Gastrocnemius medialis (tissue), 4 donors: Measurements from ENCODE around the gene PTGES3L. TPM values are rescaled to one million over a fixed set of nuclear protein-coding genes. Genes with fewer than 3 reads are reported as not detected.

Source experiments
- ATAC-seq, 2 donors: fragments of 150-250 bp; one replicate each; pipeline ENCODE4 v1.9.1; 2016
- DNase-seq, 2 donors: peaks; one replicate each; pipeline ENCODE4 v3.0.0-alpha.2; 2019
- H3K27ac ChIP-seq, 4 donors: fragments of 200-600 bp; sonication (generic); 1 replicate in 1 of 4; 2 replicates in 3 of 4; pipeline ENCODE4 v1.5.1; 2016 to 2018; ENCODE audit warnings: mild to moderate bottlenecking in 2 of 4, moderate library complexity in 1 of 4
- H3K27me3 ChIP-seq, 3 donors: fragments of 200-600 bp; sonication (generic) in 2 of 3; 1 replicate in 1 of 3; 2 replicates in 2 of 3; pipeline versions ENCODE4 v1.5.1 to v1.6.0; 2016 to 2019; ENCODE audit warnings: mild to moderate bottlenecking in 1 of 3, moderate library complexity in 1 of 3
- H3K36me3 ChIP-seq, 2 donors: fragments of 200-600 bp; sonication (generic) in 1 of 2; one replicate each; pipeline ENCODE4 v1.5.1; 2017 to 2018
- H3K4me1 ChIP-seq, 2 donors: fragments of 200-600 bp; sonication (generic) in 1 of 2; one replicate each; pipeline ENCODE4 v1.5.1; 2016 to 2017; ENCODE audit warnings: mild to moderate bottlenecking in 2 of 2
- H3K4me3 ChIP-seq, 4 donors: fragments of 200-600 bp; sonication (generic) in 3 of 4; 1 replicate in 1 of 4; 2 replicates in 3 of 4; pipeline ENCODE4 v1.5.1; 2016 to 2019; ENCODE audit warnings: mild to moderate bottlenecking in 2 of 4
- H3K9me3 ChIP-seq, 3 donors: fragments of 200-600 bp; sonication (generic) in 2 of 3; 1 replicate in 1 of 3; 2 replicates in 2 of 3; pipeline ENCODE4 v1.5.1; 2016 to 2019
- CTCF ChIP-seq, 5 experiments: fragments of 450-650 bp in 3 of 5; fragments of 200-600 bp in 2 of 5; sonication (generic) in 2 of 5; IDR thresholded peaks in 4 of 5; conservative IDR thresholded peaks in 1 of 5; 1 replicate in 4 of 5; 2 replicates in 1 of 5; pipeline ENCODE4 v1.5.1; 2016 to 2019; ENCODE audit warnings: antibody characterized with exemption in 5 of 5, mild to moderate bottlenecking in 3 of 5, moderate library complexity in 3 of 5
- POLR2A ChIP-seq, 2 donors: fragments of 450-650 bp; IDR thresholded peaks; one replicate each; pipeline ENCODE4 v1.6.1; 2017; ENCODE audit warnings: antibody characterized with exemption in 2 of 2, mild to moderate bottlenecking in 2 of 2, moderate library complexity in 2 of 2
- in situ Hi-C, 4 donors: fragments of 200-750 bp; cut with MboI; loops; one replicate each; pipeline versions ENCODE4 v1.15.0 to v1.8.0; 2017; ENCODE audit warnings: low sequenced_read_pairs in 4 of 4
- intact Hi-C: fragments of 100-400 bp; cut with DNase I; formaldehyde crosslinking; loops from one replicate; pipeline ENCODE4 v1.15.1; 2023; ENCODE audit warnings: low total_unique reads
- total RNA-seq, 4 donors: library from RNA; depleted of rRNA; stranded (reverse); fragments of >200 nt; gene quantifications; one replicate each; pipeline versions ENCODE4 v1.1.0 to v1.2.3, GENCODE V29; 2016

Gene PTGES3L
- total RNA-seq, 4 donors from 2014 or later, result 29.1 to 68.3 (median 31.0) TPM

DNA sequence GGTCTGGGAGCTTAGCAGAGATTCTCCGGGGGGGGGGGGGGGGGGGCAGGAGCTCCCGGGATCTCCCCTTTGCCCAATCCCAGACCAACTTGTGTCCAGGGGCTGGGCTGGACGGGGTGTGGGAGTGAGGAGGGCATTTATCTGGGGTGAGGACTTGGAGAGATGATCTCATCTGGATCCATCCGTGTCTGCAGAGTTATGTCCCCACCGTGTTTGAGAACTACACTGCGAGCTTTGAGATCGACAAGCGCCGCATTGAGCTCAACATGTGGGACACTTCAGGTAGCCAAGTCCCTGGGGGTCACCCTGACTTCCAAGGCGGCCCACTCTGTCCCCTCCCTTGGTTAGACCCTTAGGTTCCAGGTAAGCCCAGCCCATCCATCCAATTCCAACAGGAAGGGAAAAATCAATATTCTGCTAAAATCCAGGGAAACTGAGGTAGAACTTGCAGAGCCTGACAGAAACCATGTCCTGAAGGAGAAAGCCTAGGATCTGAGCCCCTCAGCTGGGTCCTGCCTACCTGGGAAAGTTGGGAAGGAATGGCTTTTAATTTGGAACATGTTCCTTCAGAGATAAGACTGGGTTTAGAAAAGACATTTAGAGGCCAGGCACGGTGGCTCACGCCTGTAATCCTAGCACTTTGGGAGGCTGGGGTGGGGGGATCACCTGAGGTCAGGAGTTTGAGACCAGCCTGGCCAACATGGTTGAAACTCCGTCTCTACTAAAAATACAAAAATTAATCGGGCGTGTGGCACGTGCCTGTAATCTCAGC, 46.1 kb upstream of the PTGES3L start:
- no peaks in the 10 kb centered on the region for H3K27me3 ChIP-seq
- ATAC-seq, result no peak
- DNase-seq, result no peak
- no peak overlapping the region for H3K4me3 ChIP-seq
- H3K9me3 ChIP-seq, result no peaks in the 10 kb centered on the region
- TF ChIP-seq POLR2A (IDR thresholded peaks at IDR 0.05), result no peak
- no peak for TF ChIP-seq CTCF (IDR thresholded peaks at IDR 0.05 in 4 of 5, conservative IDR thresholded peaks at IDR 0.05 in 1 of 5)
- intact Hi-C loops (loop anchor here (2.0 kb wide), 1 partner anchor 145 kb away; the partner anchor contains the start of gene NBR1), in situ Hi-C loops (no loop called here)
- H3K36me3 ChIP-seq, result no peaks in the 10 kb centered on the region
- H3K4me1 ChIP-seq, result peaks cover 14 to 17% of the 10 kb centered on the region in 2 donors
- H3K27ac ChIP-seq, result no peak overlapping the region

- in situ Hi-C loops, result no loop called here
- ATAC-seq, result no peak
- peaks cover 15 to 17% of the 10 kb centered on the region in 2 donors for H3K4me1 ChIP-seq
Measured at GRCh38 chr17:43025290-43025657, 45.4 kb upstream of the PTGES3L start.

DNA sequence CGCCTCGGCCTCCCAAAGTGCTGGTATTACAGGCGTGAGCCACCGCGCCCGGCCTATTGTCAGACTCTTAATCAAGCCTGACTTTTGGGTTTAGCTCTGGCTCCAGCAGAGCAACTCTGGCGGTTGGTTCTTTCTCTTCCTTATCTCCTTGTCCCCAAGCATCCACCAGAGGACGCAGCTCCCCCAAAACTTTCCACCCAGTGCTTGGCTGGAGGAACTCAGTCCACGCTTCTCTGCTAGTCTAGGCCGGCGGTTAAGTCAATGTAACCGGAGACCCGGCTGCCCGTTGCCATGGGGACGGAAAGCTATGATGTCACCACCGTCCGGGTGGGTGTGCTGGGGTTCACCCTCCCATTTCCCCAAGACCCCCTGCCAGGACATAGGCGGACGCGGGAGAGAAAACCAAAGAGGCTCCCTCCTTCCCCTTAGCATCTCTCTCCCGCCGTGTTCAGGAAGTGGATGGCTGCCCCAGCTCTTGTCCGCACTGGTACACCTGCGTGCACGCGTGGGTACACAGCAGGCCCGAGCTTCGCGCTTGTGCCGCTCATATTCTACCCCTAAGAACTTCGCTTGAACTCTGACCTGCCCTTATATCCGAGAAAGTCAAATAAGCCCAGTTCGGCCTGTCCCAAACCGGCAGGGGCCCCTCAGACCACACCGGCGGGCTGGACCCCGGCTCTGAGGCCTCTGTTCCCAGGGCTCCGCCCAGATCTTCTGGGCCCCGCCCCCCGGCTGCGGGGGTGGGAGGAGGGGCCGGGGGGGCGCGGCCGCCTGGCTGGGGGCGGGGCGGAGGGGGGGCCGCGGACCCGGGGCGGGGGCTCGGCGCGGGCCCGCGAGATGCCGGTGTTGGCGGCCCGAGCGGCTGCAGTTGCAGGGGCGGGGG, 44.8 kb upstream of the PTGES3L start, which contains the start of gene RND2:
TSS of gene RND2 (plus strand) at position 825 of the 883 bp plus-strand sequence. CDS start 117 bp downstream, outside the sequence.
- intact Hi-C loops, result loop anchor here (2.0 kb wide), 1 partner anchor 146 kb away; the partner anchor contains the start of gene NBR1
- no peaks in the 10 kb centered on the region for H3K9me3 ChIP-seq
- peak; percentile 27 to 36 for TF ChIP-seq POLR2A (IDR thresholded peaks at IDR 0.05)
- peak; percentile 54 to 70 (median 65) for TF ChIP-seq CTCF (IDR thresholded peaks at IDR 0.05 in 4 of 5, conservative IDR thresholded peaks at IDR 0.05 in 1 of 5)
- no peaks in the 10 kb centered on the region for H3K27me3 ChIP-seq
- peak within 1 kb of the TSS; percentile 44 to 64 (median 60) for H3K27ac ChIP-seq
- H3K4me1 ChIP-seq, result peaks cover 14 to 17% of the 10 kb centered on the region in 2 donors
- no peaks in the 10 kb centered on the region for H3K36me3 ChIP-seq
- peak; percentile 65 to 67 for ATAC-seq
- in situ Hi-C loops, result loop anchor here in 1 of 4 donors (25.0 kb wide), 1 partner anchor 288 kb away; no protein-coding TSS in a partner anchor
- peak within 1 kb of the TSS; percentile 58 to 78 (median 63) for H3K4me3 ChIP-seq
- DNase-seq, result peak; percentile 70 to 84

More at GRCh38 chr17:43025290-43025657, 45.4 kb upstream of the PTGES3L start:
- Histone ChIP-seq H3K4me3 (peak overlapping the region; percentile 38 to 65 (median 60)), H3K27me3 (no peaks in the 10 kb centered on the region), H3K36me3 (no peaks in the 10 kb centered on the region), H3K27ac (peak overlapping the region in 2 of 4 donors; percentile 10 to 60), H3K9me3 (no peaks in the 10 kb centered on the region)
- TF ChIP-seq POLR2A (IDR thresholded peaks at IDR 0.05) (no peak), CTCF (IDR thresholded peaks at IDR 0.05 in 4 of 5, conservative IDR thresholded peaks at IDR 0.05 in 1 of 5) (no peak)
- no peak for DNase-seq
- intact Hi-C loops, result loop anchor here (2.0 kb wide), 1 partner anchor 146 kb away; the partner anchor contains the start of gene NBR1

DNA sequence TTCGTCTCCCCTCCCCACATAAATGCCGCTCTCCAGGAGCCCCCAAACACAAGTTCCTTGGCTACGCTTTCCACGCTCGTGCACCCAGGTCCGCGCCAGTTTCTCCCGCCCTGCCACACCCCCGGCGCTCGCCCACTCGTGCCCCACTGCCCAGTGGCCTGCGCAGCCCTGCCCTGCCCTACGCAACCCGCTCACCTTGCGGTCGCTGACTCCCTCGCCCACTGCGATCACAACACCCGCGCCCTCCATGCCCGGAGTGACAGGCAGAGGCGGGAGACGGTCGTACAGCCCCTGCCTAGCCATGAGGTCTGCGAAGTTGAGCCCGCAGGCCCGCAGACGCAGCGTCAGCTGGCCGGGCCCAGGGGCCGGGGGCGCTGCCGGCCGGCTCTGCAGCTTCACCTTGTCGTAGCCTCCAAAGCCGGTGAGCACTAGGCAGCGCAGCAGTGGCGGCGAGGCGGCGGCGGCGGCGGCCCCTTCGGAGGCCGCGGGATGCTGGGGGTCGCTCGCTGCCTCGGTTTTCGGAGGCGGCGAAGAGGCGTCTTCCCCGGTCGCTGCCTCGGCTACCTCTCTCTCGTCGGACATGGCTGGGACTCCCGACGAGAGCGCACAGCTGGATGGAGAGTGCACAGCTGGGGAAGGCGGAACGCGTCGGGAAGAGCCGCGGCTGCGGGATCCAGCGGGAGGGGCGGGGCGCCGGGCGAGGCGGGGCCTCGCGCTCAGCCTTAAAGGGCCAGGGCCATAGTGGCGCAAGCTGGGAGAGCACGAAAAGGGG, 42.0 kb upstream of the PTGES3L start, which contains the start of gene VAT1:
TSS of gene VAT1 (minus strand) at position 645 of the 772 bp plus-strand sequence. CDS start at position 582, 63 bp downstream.
- peak; percentile 54 to 66 for DNase-seq
- Histone ChIP-seq H3K9me3 (no peaks in the 10 kb centered on the region), H3K27ac (peak within 1 kb of the TSS; percentile 79 to 83 (median 80)), H3K4me1 (peaks cover 15 to 22% of the 10 kb centered on the region in 2 donors), H3K4me3 (peak within 1 kb of the TSS; percentile 84 to 93 (median 91)), H3K27me3 (no peaks in the 10 kb centered on the region), H3K36me3 (no peaks in the 10 kb centered on the region)
- intact Hi-C loops (loop anchor here (2.0 kb wide), 1 partner anchor 103 kb away; the partner anchor contains the start of gene BRCA1), in situ Hi-C loops (loop anchor here in 1 of 4 donors (25.0 kb wide), 1 partner anchor 290 kb away; no protein-coding TSS in a partner anchor)
- TF ChIP-seq POLR2A (IDR thresholded peaks at IDR 0.05), result peak; percentile 60 to 72
- no peak for TF ChIP-seq CTCF (IDR thresholded peaks at IDR 0.05 in 4 of 5, conservative IDR thresholded peaks at IDR 0.05 in 1 of 5)
- peak; percentile 76 to 78 for ATAC-seq
